GM18873 (cell line): ENCODE data around the gene MAP4K1.
"Not testable (repeated sequence)": the region's sequence is repeated elsewhere in the genome, so short reads cannot be mapped to it uniquely, and the experiment has no call there.

ENCODE experiments used
- ATAC-seq: cut with Tn5 transposase; IDR thresholded peaks from one replicate; pipeline ENCODE4 v1.9.1; 2021; ENCODE audit warnings: mild to moderate bottlenecking, moderate library complexity, moderate number of reproducible peaks; ENCODE audit not compliant: unreplicated experiment, low FRiP score

Gene MAP4K1

GRCh38 chr19:38579304-38579703 lies 38.4 kb downstream of the MAP4K1 start:
- not testable (repeated sequence) for ATAC-seq

GRCh38 chr19:38577826-38578225 lies 39.9 kb downstream of the MAP4K1 start:
- ATAC-seq = no peak

- no peak for ATAC-seq
These were observed 46.1 kb downstream of the MAP4K1 start for GRCh38 chr19:38571682-38572081.

- ATAC-seq = no peak
These were observed 48.3 kb downstream of the MAP4K1 start for GRCh38 chr19:38569368-38569983.

GRCh38 chr19:38565691-38566105 lies 52.1 kb downstream of the MAP4K1 start:
- no peak for ATAC-seq

GRCh38 chr19:38564981-38565690 lies 52.6 kb downstream of the MAP4K1 start:
- ATAC-seq = no peak

GRCh38 chr19:38563475-38563874 lies 54.3 kb downstream of the MAP4K1 start:
- ATAC-seq = no peak

- ATAC-seq = no peak
These were observed 55.7 kb downstream of the MAP4K1 start for GRCh38 chr19:38562096-38562495.

GRCh38 chr19:38561658-38562057 lies 56.1 kb downstream of the MAP4K1 start:
- ATAC-seq = no peak

GRCh38 chr19:38561053-38561606 lies 56.6 kb downstream of the MAP4K1 start:
- no peak for ATAC-seq

- peak; percentile 48 for ATAC-seq
These were observed 58.0 kb downstream of the MAP4K1 start for GRCh38 chr19:38559428-38560401.

GRCh38 chr19:38558933-38559332 lies 58.8 kb downstream of the MAP4K1 start:
- ATAC-seq = not testable (repeated sequence)

- no peak for ATAC-seq
These were observed 60.5 kb downstream of the MAP4K1 start for GRCh38 chr19:38557205-38557799.

GRCh38 chr19:38556521-38557174 lies 61.1 kb downstream of the MAP4K1 start:
- ATAC-seq = no peak

GRCh38 chr19:38555200-38555599 lies 62.6 kb downstream of the MAP4K1 start:
- ATAC-seq = no peak

- no peak for ATAC-seq
These were observed 63.0 kb downstream of the MAP4K1 start for GRCh38 chr19:38554676-38555141.

GRCh38 chr19:38553239-38553638 lies 64.5 kb downstream of the MAP4K1 start:
- ATAC-seq = not testable (repeated sequence)

- ATAC-seq = no peak
These were observed 66.3 kb downstream of the MAP4K1 start for GRCh38 chr19:38551450-38551813.

- ATAC-seq = no peak
These were observed 67.4 kb downstream of the MAP4K1 start for GRCh38 chr19:38550376-38550775.

GRCh38 chr19:38549942-38550341 lies 67.8 kb downstream of the MAP4K1 start:
- no peak for ATAC-seq
